Globus pallidus (tissue), 1 donor: Measurements from ENCODE around the gene COLEC11.
"Not testable (repeated sequence)": the region's sequence is repeated elsewhere in the genome, so short reads cannot be mapped to it uniquely, and the experiment has no call there.

Source experiments
- DNase-seq: peaks from one replicate; pipeline ENCODE4 v3.0.0-alpha.2; 2015; ENCODE audit warnings: low spot score

COLEC11 gene

DNA sequence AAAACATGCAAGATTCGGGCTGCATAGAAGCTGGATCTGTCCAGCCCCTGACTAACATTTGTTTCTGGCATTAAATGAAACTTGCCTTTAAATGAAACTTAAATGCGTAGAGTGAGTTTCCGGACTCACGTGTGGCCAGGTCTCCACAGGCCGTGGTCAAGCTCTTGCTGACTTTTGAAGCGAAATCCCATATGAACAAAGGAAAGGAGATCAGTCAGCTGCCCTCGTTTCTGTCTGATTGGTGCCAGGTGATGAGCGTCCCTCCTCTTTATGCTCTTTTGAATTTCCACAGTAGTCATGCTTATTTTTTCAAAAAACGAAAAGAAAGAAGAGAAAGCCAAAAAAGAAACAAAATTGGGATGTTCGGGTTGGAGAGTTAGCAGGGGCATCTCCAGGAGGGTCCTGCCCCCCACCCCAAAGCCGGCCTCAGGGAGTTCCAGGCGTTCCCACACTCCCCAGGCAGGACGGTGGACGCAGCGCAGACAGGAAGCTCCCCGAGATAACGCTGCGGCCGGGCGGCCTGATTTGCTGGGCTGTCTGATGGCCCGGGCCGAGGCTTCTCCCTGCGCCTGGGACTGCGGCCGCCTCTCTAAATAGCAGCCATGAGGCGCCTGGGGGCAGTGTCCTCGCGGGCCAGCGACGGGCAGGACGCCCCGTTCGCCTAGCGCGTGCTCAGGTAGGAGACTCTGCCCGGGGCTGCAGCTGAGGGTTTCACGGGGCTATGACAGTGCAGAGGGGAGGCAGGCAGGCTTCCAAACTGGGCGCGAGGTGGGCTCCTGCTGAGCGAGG, at the start of gene COLEC11:
COLEC11 (plus strand) TSS at position 620 of the 789 bp plus-strand sequence. CDS start 9,229 bp downstream, outside the sequence.
- peak; percentile 26 for DNase-seq

DNA sequence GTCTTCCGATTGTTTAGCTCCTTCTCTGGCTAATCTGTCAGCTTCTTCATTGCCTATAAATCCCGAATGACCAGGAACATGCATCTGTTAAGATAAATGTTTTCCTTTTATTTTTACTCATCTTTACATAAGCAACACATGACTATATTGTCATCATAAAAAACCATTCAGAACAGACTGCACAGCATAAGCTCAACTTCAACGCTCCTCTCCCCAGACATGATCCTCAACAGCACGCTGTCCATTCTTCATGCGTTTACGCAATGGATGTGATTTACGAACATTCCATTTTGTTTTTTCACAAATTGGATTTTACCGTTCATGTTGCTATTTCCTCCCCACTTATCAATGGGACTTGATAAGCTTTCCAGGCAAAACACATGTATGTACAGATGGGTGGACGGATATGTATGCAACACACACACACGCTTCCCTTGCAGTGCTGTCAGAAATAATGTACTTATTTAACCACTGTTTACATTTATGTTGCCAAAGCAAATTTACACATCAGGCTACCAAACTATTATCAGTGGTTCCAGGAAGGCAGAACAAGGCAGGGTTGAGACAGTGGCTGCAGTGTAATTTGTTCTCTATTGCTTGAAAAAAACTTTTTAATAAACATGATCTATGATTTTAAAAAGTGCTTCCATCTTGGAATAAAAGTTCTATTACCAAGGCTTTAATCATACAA, 49.0 kb upstream of the COLEC11 start:
- no peak for DNase-seq

DNA sequence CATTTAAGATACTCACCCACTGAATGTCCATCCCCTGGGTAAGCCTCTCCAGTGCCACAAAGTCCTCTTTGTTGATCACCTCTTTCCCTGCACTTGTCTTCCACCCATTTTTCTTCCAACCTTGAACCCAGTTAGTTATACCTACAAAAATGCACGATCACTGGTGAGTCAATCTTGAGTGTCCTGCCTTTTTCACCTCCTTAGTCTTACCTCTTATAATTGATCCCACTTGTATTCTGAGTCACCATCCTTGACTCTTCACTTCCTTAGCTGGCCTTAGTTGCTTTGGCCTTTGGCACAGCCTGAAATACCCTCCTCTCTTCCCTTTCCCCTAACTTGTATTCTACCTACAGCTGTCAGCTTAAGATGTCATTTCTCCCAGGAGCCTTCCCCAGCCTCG, 47.0 kb upstream of the COLEC11 start:
- no peak for DNase-seq

DNA sequence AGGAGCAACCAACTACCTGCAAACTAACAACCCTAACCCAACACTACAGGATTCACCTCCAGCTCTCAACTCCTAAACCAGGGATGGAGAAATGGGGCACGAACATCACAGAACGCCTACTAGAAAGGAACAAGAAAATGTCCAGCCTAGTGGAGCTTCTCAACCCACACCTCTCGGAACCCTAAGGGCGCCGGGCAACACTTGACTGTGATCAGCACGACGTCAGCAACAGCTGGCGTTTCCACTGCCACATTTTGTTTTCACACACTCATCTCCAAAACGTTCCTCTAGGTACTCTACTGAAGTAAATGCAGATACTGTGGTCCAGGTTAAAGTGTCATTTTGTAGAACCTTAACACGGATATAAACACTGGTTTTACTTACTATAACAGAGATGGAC, 41.0 kb upstream of the COLEC11 start:
- no peak for DNase-seq

DNA sequence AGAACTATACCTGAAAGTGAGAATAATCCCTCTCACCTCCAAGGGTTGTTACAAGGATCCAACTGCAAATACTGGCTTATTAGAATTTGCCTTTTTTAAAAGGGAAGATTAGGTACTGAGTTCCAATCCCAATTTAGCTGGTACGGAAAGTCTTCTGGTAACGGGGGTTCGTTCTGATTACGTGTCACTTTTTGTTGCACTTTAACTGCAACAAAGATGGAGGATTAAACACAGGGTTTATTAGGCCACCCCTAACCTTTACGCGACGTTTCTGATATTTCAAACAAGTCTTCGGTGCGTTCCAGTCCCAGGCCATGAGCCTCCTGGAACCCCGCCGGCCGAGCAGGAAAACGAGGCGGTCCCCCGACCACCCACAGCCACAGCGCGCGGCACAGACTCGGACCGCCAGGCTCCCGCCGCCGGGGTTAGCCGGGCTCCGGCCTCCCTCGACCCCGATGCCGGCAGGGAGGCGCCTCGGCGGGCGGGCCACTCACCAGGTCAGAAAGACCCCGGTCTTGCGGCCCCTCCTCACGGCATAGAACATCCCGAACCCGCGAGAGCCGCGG, 37.2 kb upstream of the COLEC11 start:
- DNase-seq: no peak

DNA sequence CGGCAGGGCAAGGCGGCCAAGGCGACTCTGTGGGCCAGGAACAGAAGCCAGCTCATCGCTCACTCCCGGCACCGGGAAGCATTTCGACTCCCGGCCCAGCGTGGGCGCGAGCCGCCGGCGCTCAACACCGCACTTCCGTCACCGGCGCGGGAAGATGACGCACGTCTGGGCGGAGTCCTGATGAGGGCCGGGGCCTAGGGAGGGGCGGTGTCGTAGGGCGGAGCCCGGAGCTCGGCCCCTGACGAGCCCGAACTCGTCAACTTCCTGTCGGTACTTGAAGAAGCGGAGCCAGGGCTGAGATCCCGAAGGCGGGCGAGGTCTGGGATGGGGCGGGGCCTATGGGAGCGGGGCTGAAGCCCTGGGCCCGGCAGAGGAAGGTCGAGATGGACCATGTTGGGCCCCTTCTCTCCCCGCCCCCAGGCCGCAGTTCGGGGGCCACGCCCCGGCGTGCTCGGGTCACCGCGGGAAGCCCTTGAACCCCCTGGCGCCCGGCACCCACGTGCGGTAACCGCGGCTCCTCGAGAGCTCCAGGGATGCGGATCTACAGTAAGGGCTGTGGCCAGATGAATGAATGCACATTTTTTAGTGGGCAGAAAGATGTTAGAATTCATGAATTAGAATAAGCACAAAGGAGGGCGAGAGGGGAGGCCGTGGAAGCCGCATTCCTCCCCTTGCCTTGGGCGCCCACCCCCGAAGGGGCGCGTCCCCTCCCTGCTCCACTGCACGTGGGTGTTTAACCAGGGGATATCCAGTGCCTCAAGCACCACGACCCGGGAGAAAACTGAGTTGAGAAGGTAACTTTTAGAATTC, 36.5 kb upstream of the COLEC11 start, which contains the start of gene RNASEH1:
RNASEH1 (minus strand) TSS at position 129 of the 810 bp plus-strand sequence; CDS start at position 56, 73 bp downstream.
- DNase-seq: peak; percentile 96

DNA sequence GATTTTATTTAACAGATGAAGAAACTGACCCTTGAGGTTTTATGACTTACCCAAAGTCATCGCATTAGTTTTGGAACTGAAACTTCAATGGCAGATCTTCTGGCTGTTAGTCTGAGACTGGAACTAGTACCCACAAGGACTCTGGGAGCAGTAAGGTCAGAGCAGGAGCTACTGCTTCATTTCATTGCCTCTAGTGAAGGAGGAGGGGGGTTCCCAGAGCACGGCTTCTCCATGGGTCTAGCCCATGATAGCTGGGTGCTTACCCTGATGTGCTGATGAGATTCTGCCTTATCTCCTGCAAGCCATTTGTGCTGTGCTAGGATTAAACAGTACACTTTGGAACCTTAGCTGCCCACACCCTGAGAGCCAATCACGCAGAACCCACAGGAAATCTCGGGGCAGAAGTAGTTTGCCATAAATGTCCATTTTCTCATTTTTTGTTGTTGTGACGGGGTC, 31.4 kb upstream of the COLEC11 start:
- no peak for DNase-seq

DNA sequence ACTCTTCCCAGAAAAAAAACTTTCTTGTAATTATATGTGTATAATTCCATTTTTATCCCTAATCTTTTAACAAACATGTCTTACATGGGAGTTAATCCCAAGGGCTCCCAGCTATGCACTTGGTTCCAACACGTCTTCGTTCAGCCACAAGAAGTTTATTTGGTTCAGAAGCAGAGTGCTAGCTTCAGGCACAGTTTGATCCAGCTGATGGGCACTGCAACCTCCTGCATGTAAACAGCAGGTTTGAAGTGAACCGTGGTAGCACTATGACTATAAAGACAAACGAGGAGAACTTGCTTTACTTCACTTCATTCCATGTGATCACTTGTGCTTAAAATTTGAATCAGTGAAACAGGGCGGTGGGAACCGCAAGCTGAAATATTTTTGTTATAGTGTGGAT, 29.8 kb upstream of the COLEC11 start:
- no peak for DNase-seq

DNA sequence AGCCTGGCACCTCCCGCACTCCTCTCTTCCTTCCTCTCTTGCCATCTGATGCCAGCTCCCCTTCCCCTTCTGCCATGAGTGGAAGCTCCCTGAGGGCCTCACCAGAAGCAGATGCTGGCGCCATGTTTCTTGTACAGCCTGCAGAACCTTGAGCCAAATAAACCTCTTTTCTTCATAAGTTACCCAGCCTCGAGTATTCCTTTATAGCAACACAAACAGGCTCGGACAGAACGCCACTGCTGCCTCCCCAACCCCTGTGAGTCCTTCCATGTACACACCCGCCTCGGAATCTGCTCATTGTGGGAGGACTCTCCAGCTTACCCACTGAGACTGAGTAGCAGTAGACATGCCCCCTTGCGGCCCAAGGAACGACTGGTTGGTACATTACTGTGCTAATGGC, 28.1 kb upstream of the COLEC11 start:
- no peak for DNase-seq

DNA sequence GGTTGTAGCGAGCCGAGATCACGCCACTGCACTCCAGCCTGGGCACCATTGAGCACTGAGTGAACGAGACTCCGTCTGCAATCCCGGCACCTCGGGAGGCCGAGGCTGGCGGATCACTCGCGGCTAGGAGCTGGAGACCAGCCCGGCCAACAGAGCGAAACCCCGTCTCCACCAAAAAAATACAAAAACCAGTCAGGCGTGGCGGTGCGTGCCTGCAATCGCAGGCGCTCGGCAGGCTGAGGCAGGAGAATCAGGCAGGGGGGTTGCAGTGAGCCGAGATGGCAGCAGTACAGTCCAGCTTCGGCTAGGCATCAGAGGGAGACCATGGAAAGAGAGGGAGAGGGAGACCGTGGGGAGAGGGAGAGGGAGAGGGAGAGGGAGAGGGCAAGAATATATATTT, 25.3 kb upstream of the COLEC11 start:
- not testable (repeated sequence) for DNase-seq

DNA sequence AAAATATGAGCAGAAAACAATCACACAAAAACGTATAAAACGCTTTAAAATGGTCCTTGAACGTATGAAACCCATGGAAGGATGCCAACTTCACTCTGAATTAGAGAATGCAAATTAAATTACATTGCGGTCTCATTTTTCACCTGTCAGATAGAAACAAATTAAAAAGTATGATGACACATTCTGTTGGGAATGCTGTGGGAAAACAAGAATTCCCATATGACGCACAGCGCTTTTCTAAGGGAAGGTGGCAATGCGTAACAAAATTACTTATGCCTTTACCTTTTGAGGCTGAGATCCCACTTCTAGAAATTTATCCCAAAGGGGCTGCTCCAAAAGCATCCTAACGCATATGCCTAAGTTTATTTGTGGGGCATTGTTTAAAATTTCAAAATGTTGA, 23.6 kb upstream of the COLEC11 start:
- DNase-seq: no peak

DNA sequence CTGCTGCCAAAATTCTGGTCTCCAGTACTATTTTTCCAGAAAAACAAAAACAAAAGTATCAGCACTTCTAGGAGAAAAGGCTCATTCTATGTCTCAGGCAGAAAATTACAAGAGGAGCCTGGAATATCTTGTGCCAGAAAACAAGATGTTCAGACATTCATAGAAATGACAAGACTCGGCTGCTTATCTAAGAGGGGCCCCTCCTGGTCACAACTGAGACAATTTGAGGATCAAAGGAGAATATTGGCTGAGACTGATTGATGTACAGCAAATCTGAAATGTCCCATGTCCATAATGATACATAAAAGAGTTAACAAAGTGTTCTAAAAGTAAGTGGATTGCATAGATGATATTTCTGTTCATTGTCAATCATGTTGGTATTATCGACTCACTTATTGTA, 22.3 kb upstream of the COLEC11 start:
- no peak for DNase-seq

DNA sequence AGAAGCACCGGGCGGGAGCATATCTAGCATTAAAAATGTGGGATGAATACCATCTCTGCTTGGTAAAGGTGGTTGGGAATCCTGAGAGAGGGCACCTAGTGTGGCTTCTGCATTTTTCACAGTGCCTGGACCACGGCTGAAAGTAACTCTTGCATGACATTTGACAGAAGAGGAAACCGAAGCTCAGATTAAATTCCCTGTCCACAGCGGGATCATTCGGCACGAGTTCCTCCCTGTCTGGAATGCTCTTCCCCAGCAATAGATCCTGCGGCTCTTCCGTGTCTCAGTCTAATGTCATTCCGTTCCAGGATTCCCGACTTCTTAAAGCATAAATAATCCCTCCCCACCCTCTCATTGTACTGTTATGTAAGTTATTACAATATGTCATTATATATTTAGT, 20.8 kb upstream of the COLEC11 start:
- DNase-seq: no peak

DNA sequence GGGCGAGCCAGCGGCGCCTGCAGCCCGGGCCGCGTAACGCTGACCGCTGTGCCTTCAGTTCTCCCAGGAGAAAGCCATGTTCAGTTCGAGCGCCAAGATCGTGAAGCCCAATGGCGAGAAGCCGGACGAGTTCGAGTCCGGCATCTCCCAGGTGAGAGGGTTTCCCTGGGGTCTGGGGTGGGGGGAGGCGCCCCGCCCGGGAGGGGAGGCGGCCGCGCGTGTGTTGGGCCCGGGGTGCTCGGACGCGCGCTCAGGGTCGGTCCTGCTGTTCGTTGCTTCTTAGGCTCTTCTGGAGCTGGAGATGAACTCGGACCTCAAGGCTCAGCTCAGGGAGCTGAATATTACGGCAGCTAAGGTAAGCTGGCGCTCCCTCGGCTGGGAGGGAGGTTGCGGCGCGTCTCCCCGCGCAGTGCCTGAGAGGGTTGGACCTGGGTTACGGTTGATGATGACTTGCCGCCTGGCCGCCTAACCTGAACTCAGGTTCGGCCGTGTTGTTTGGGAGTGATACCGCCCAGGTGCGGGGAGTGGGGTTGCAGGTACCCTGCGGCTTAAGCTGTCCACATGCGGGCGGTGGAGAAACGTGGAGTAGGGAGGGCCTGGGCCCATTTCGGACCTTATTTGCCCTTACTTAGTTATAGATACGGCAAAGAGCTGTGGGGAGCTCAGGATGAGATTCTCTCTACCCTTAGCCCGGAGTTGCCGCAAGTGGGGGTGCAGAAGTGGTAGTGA, 19.2 kb upstream of the COLEC11 start:
- no peak for DNase-seq

DNA sequence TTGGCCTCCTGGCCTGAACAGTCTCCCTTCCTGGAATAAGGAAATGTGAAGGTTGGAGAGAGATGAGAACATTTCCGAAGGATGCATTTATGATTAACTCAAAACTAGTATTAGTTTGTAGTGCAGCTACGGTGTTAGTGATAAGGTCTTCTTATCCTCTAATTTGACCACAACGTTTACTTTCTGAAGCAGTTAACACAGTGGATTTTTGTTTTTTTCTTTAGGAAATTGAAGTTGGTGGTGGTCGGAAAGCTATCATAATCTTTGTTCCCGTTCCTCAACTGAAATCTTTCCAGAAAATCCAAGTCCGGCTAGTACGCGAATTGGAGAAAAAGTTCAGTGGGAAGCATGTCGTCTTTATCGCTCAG, 18.7 kb upstream of the COLEC11 start:
- not testable (repeated sequence) for DNase-seq

DNA sequence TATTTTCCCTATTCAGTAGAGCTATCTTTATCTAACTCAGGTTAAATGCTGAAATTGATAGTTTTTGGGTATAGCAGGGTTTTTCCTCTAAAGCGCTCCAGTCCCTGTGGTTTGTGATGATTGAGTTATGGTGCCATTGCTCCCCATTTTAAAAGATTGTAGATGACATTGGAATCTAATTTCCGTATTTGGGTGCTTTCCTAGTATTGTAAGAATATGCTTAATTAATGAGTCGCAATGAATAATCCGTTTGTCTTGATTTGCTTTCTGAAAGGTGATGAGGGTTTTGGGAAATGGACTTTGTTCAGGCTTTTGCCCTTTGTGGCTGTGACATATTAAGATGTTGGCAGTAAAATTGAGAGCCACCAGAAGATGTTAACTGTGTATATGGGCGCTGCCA, 15.9 kb upstream of the COLEC11 start:
- DNase-seq: no peak

DNA sequence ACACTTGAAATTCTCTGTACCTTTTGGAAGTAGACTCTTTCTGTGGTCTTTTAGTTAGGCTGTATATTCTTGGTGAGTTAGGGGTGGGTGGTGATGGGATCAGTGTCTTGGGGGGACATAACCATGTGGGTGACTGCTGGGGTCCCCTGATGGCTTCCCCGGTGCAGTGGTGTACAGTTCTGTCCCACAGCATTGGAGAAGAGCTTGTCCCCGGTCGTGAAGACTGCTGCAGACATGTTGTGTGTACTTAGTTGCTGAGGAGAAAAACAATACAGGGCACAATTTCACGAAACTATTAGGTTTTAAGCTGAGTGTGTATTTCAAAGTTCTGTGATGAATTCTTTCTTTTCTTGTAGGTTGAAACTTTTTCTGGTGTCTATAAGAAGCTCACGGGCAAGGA, 14.5 kb upstream of the COLEC11 start:
- no peak for DNase-seq

DNA sequence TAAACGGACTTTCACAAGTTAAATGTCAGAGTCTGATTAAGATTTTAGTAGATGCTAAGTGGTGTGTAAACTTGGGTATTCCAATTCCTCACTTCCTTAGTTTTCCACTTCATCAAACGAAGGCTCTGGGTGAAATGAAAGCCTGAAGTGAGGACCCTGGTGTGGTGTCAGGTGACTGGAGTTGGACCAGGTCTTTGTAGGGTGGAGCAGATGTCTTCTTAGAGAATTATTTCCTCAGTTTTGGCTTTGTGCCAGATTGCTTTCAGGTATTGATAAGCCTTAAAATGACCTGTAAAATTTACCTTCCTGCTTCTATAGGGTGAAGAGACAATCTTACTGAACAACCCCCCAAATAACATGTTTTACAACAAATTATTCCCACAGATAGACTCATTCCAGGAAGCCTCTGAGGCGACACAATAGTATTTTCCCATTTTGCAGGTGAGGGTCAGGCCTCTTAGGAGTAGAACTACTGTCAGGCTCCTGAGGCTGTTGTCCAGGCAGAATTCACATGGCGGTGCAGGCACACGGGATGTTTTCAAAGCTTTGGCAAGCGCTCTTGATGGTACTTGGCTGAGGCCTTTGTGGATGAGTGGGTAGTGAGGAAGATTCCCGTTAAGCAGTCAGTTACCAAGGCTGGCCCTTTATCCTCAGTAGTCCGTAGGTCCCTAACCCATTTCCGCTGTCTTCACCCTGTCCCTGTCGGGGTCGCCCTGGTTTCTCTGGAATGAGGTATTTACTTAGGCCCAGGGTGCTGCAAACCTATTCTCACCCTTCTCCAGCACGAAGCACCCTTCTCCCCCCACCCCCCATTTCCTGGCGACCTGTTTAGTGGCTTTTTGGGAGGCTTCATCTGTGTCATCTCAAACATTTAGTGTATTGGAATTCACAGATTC, 13.3 kb upstream of the COLEC11 start:
- DNase-seq: no peak

DNA sequence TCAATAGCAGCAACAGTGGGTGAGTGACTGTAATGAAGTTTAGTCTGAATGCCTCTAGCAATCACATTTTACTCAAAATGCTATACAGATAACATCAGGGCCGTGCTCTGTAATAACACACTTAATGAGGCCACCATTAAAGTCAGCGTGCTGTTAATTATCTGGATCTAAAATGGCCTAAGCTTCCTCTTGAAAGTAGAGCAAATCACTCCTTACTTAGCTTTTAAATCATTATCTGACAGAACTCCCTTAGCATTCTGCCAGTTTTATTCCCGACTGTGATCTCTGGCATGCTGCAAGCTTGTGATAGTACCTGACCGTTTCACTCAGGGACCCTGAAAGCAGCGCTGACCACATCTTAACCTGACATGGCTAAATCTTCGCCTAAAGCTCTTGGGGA, 10.8 kb upstream of the COLEC11 start:
- no peak for DNase-seq

DNA sequence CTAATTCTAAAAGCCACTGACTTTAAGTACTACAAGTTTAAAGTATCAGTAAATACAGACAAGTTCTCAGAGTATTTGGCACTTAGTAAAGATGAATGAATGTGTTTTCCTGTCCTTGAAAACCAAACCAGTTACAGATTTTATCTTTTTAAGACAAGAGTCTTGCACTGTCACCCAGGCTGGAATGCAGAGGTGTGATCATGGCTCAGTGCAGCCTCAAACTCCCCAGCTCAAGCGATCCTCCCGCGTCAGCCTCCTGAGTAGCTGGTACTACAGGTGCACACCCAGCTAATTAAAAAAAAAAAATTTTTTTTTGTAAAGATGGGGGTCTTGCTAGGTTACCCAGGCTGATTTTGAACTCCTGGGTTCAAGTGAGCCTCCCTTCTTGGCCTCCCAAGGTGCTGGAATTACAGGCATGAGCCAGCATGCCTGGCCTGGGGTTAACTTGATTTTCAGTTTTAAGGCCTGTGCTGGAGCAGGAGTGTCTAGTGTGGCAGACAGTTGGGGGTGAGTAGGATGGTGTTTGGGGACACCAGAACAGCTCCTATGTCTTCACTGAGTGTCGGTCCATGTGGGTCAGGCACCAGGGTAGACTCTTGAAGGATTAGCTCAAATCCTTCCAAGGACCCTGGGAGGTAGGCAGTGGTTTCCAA, 10.2 kb upstream of the COLEC11 start:
- no peak for DNase-seq
